ENCODE data around the gene MTMR10.

MTMR10 gene

GRCh38 chr15:30930422-30930821 is 61.0 kb downstream of the MTMR10 start:
- no peak for DNase-seq
- Histone ChIP-seq H2BK120ac (ENCODE audit: insufficient read depth, low read length, poor library complexity) (no peak overlapping the region), H3K9me3 (ENCODE audit: insufficient read depth, low read depth, low read length) (no peaks in the 10 kb centered on the region), H3K36me3 (ENCODE audit: control insufficient read depth in 1 of 2, insufficient read depth in 2 of 2, low read length in 2 of 2) (peaks cover 38 to 44% of the 10 kb centered on the region in 2 experiments), H3K4me1 (ENCODE audit: control insufficient read depth in 1 of 2, insufficient read depth in 2 of 2, low read length in 2 of 2) (no peaks in the 10 kb centered on the region), H3K27me3 (ENCODE audit: insufficient read depth, low read length) (no peaks in the 10 kb centered on the region), H4K91ac (ENCODE audit: low read depth, low read length) (no peak overlapping the region), H3K9ac (ENCODE audit: low read length) (no peak overlapping the region), H4K12ac (ENCODE audit: low read depth, low read length) (no peak overlapping the region), H3K4me3 (ENCODE audit: low read depth, low read length) (no peak overlapping the region), H4K8ac (ENCODE audit: low read depth, low read length) (no peak overlapping the region), H3K79me1 (ENCODE audit: low read length) (no peaks in the 10 kb centered on the region), H2BK12ac (ENCODE audit: low read length) (no peak overlapping the region), H2BK5ac (ENCODE audit: low read depth, low read length, poor library complexity) (no peak overlapping the region), H3K79me2 (ENCODE audit: control insufficient read depth, insufficient read depth, low read length, poor library complexity) (no peaks in the 10 kb centered on the region), H2AK5ac (ENCODE audit: low read length) (no peak overlapping the region), H3K4me2 (ENCODE audit: low read length) (no peak overlapping the region), H3K27ac (ENCODE audit: low read depth, low read length) (no peak overlapping the region), H3K14ac (ENCODE audit: low read length) (no peak overlapping the region), H3K4ac (ENCODE audit: low read depth, low read length) (no peak overlapping the region), H3K18ac (ENCODE audit: low read length) (no peak overlapping the region), H2AFZ (ENCODE audit: insufficient read depth, low read length, poor library complexity) (no peak overlapping the region), H3K23ac (ENCODE audit: low read length) (no peak overlapping the region)
- WGBS (ENCODE audit: extremely low coverage, insufficient coverage, insufficient read length): no CpG with 5 or more reads among the region's 8 CpGs

DNA sequence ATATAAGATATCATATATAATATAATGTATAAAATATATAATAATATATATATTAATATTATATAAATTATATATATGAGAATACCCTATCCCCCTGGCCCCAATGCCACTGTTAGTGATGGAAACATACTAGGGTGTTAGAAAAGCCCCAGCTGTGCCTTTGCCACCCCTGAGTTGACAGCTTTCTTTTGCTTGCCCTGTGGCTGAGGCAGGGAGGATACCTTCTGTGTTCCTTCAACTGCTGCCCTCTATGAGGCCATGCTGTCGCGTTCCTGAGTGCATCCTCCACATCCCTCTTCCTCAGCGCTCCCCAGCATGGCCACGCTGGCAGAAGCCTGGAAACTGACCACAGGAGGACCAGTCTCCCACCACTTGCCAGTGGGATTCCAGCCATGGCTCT is 61.4 kb downstream of the MTMR10 start:
- Histone ChIP-seq H3K4me3 (ENCODE audit: low read depth, low read length) (no peak overlapping the region), H2AK5ac (ENCODE audit: low read length) (no peak overlapping the region), H3K23ac (ENCODE audit: low read length) (no peak overlapping the region), H2AFZ (ENCODE audit: insufficient read depth, low read length, poor library complexity) (no peak overlapping the region), H3K27me3 (ENCODE audit: insufficient read depth, low read length) (no peaks in the 10 kb centered on the region), H3K4me1 (ENCODE audit: control insufficient read depth in 1 of 2, insufficient read depth in 2 of 2, low read length in 2 of 2) (no peaks in the 10 kb centered on the region), H3K9ac (ENCODE audit: low read length) (no peak overlapping the region), H2BK120ac (ENCODE audit: insufficient read depth, low read length, poor library complexity) (no peak overlapping the region), H3K36me3 (ENCODE audit: control insufficient read depth in 1 of 2, insufficient read depth in 2 of 2, low read length in 2 of 2) (peaks cover 42 to 47% of the 10 kb centered on the region in 2 experiments), H3K9me3 (ENCODE audit: insufficient read depth, low read depth, low read length) (no peaks in the 10 kb centered on the region), H4K8ac (ENCODE audit: low read depth, low read length) (no peak overlapping the region), H4K91ac (ENCODE audit: low read depth, low read length) (no peak overlapping the region), H3K18ac (ENCODE audit: low read length) (no peak overlapping the region), H3K79me1 (ENCODE audit: low read length) (no peaks in the 10 kb centered on the region), H3K27ac (ENCODE audit: low read depth, low read length) (no peak overlapping the region), H3K4me2 (ENCODE audit: low read length) (no peak overlapping the region), H2BK12ac (ENCODE audit: low read length) (no peak overlapping the region), H4K12ac (ENCODE audit: low read depth, low read length) (no peak overlapping the region), H3K4ac (ENCODE audit: low read depth, low read length) (no peak overlapping the region), H2BK5ac (ENCODE audit: low read depth, low read length, poor library complexity) (no peak overlapping the region), H3K14ac (ENCODE audit: low read length) (no peak overlapping the region), H3K79me2 (ENCODE audit: control insufficient read depth, insufficient read depth, low read length, poor library complexity) (no peaks in the 10 kb centered on the region)
- no peak for DNase-seq
- WGBS (ENCODE audit: extremely low coverage, insufficient coverage, insufficient read length): no CpG with 5 or more reads among the region's 4 CpGs

DNA sequence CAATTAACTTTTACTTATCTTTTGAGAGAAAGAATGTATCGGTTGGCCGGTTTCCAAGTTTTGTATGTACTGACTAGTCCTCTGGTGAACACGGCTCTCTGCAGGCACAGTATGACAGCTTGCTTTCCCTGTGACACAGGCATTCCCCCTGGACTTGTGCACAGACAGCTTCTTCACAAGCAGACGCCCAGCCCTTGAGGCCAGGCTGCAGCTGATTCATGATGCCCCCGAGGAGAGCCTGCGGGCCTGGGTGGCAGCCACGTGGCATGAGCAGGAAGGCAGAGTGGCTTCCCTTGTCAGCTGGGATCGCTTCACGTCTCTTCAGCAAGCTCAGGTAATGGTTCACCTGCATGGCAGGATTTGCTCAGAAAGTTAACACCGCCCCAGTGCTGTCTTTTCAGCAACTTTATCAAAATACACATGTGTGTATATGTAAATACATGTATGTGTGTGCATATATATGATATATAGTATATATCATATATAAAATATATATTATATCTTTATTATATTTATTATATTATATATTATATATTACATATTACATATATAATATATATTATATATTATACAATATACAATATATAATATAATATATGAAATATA is 62.3 kb downstream of the MTMR10 start:
- peak; percentile 95 to 98 for DNase-seq
- Histone ChIP-seq H3K4ac (ENCODE audit: low read depth, low read length) (no peak overlapping the region), H3K27me3 (ENCODE audit: insufficient read depth, low read length) (no peaks in the 10 kb centered on the region), H3K4me3 (ENCODE audit: low read depth, low read length) (no peak overlapping the region), H3K79me1 (ENCODE audit: low read length) (no peaks in the 10 kb centered on the region), H2BK12ac (ENCODE audit: low read length) (no peak overlapping the region), H2BK120ac (ENCODE audit: insufficient read depth, low read length, poor library complexity) (no peak overlapping the region), H3K9ac (ENCODE audit: low read length) (no peak overlapping the region), H3K4me1 (ENCODE audit: control insufficient read depth in 1 of 2, insufficient read depth in 2 of 2, low read length in 2 of 2) (no peaks in the 10 kb centered on the region), H3K4me2 (ENCODE audit: low read length) (no peak overlapping the region), H3K18ac (ENCODE audit: low read length) (no peak overlapping the region), H4K8ac (ENCODE audit: low read depth, low read length) (no peak overlapping the region), H2AK5ac (ENCODE audit: low read length) (no peak overlapping the region), H2AFZ (ENCODE audit: insufficient read depth, low read length, poor library complexity) (no peak overlapping the region), H4K12ac (ENCODE audit: low read depth, low read length) (no peak overlapping the region), H3K23ac (ENCODE audit: low read length) (no peak overlapping the region), H3K14ac (ENCODE audit: low read length) (no peak overlapping the region), H3K9me3 (ENCODE audit: insufficient read depth, low read depth, low read length) (no peaks in the 10 kb centered on the region), H3K27ac (ENCODE audit: low read depth, low read length) (peak overlapping the region; percentile 1), H2BK5ac (ENCODE audit: low read depth, low read length, poor library complexity) (no peak overlapping the region), H3K36me3 (ENCODE audit: control insufficient read depth in 1 of 2, insufficient read depth in 2 of 2, low read length in 2 of 2) (peaks cover 46 to 51% of the 10 kb centered on the region in 2 experiments), H4K91ac (ENCODE audit: low read depth, low read length) (no peak overlapping the region), H3K79me2 (ENCODE audit: control insufficient read depth, insufficient read depth, low read length, poor library complexity) (no peaks in the 10 kb centered on the region)
- no CpG with 5 or more reads among the region's 10 CpGs for WGBS (ENCODE audit: extremely low coverage, insufficient coverage, insufficient read length)

- Histone ChIP-seq H3K36me3 (ENCODE audit: control insufficient read depth in 1 of 2, insufficient read depth in 2 of 2, low read length in 2 of 2) (peaks cover 49 to 58% of the 10 kb centered on the region in 2 experiments), H4K91ac (ENCODE audit: low read depth, low read length) (no peak overlapping the region)
- WGBS (ENCODE audit: extremely low coverage, insufficient coverage, insufficient read length): no CpG with 5 or more reads among the region's 5 CpGs
Measured at GRCh38 chr15:30928076-30928475, 63.4 kb downstream of the MTMR10 start.

More at GRCh38 chr15:30928076-30928475, 63.4 kb downstream of the MTMR10 start:
- H3K4me3 ChIP-seq (ENCODE audit: low read depth, low read length): no peak overlapping the region
- no peak overlapping the region for H3K27ac ChIP-seq (ENCODE audit: low read depth, low read length)
- H3K4me1 ChIP-seq (ENCODE audit: control insufficient read depth in 1 of 2, insufficient read depth in 2 of 2, low read length in 2 of 2): no peaks in the 10 kb centered on the region
- H3K27me3 ChIP-seq (ENCODE audit: insufficient read depth, low read length): no peaks in the 10 kb centered on the region
- no peak overlapping the region for H2BK12ac ChIP-seq (ENCODE audit: low read length)
- H3K4ac ChIP-seq (ENCODE audit: low read depth, low read length): no peak overlapping the region
- no peak overlapping the region for H3K14ac ChIP-seq (ENCODE audit: low read length)
- peak in 1 of 2 donors; percentile 24 for DNase-seq
- H2AFZ ChIP-seq (ENCODE audit: insufficient read depth, low read length, poor library complexity): no peak overlapping the region
- no peak overlapping the region for H3K9ac ChIP-seq (ENCODE audit: low read length)
- no peak overlapping the region for H3K23ac ChIP-seq (ENCODE audit: low read length)
- no peak overlapping the region for H4K12ac ChIP-seq (ENCODE audit: low read depth, low read length)
- no peak overlapping the region for H2BK120ac ChIP-seq (ENCODE audit: insufficient read depth, low read length, poor library complexity)
- H3K4me2 ChIP-seq (ENCODE audit: low read length): no peak overlapping the region
- H3K79me1 ChIP-seq (ENCODE audit: low read length): no peaks in the 10 kb centered on the region
- no peak overlapping the region for H3K18ac ChIP-seq (ENCODE audit: low read length)
- no peaks in the 10 kb centered on the region for H3K79me2 ChIP-seq (ENCODE audit: control insufficient read depth, insufficient read depth, low read length, poor library complexity)
- no peak overlapping the region for H2AK5ac ChIP-seq (ENCODE audit: low read length)
- H2BK5ac ChIP-seq (ENCODE audit: low read depth, low read length, poor library complexity): no peak overlapping the region
- no peaks in the 10 kb centered on the region for H3K9me3 ChIP-seq (ENCODE audit: insufficient read depth, low read depth, low read length)
- H4K8ac ChIP-seq (ENCODE audit: low read depth, low read length): no peak overlapping the region

Measured in trophoblast cell (in vitro differentiated cells and primary cell).